SJCRH30 (cell line): ENCODE data around the gene ALDH3A2. TPM values are rescaled to one million over a fixed set of nuclear protein-coding genes. Genes with fewer than 3 reads are reported as not detected.

Experiments used
- DNase-seq, 2 experiments: peaks; one replicate each; pipeline ENCODE4 v3.0.0-alpha.2; 2015 to 2020
- H3K27ac ChIP-seq: fragments of 250-450 bp; sonication (Bioruptor Pico); 2 replicates; pipeline ENCODE4 v1.5.1; 2020; ENCODE audit warnings: mild to moderate bottlenecking, moderate library complexity
- H3K27me3 ChIP-seq: fragments of 250-450 bp; sonication (Bioruptor Pico); 2 replicates; pipeline ENCODE4 v1.5.1; 2020; ENCODE audit warnings: mild to moderate bottlenecking, moderate library complexity
- H3K36me3 ChIP-seq: fragments of 250-450 bp; sonication (Bioruptor Pico); 2 replicates; pipeline ENCODE4 v1.5.1; 2020; ENCODE audit warnings: mild to moderate bottlenecking, moderate library complexity
- H3K4me1 ChIP-seq: fragments of 250-450 bp; sonication (Bioruptor Pico); 2 replicates; pipeline ENCODE4 v1.5.1; 2020; ENCODE audit warnings: mild to moderate bottlenecking, moderate library complexity
- H3K4me3 ChIP-seq: fragments of 250-450 bp; sonication (Bioruptor Pico); 2 replicates; pipeline ENCODE4 v1.5.1; 2020; ENCODE audit warnings: mild to moderate bottlenecking, moderate library complexity
- H3K9me3 ChIP-seq: fragments of 250-450 bp; sonication (Bioruptor Pico); replicated peaks from 2 replicates; pipeline ENCODE4 v1.5.1; 2020; ENCODE audit warnings: mild to moderate bottlenecking, moderate library complexity
- total RNA-seq: library from RNA; depleted of rRNA; stranded (reverse); fragments of >200 nt; shearing (Covaris generic); gene quantifications from 2 replicates; pipeline ENCODE4 v1.2.3, GENCODE V29; 2014

The ALDH3A2 gene
- total RNA-seq, 1 experiment from 2014 or later: 135 TPM

GRCh38 chr17:19708431-19709175 lies 60.1 kb downstream of the ALDH3A2 start:
- H3K4me3 ChIP-seq: no peak overlapping the region
- H3K27ac ChIP-seq: no peak overlapping the region
- no peaks in the 10 kb centered on the region for H3K9me3 ChIP-seq
- H3K36me3 ChIP-seq: no peaks in the 10 kb centered on the region
- H3K27me3 ChIP-seq: peaks cover 7% of the 10 kb centered on the region; the same call in 1 of the 2 replicates
- no peak for DNase-seq
- peaks cover 9% of the 10 kb centered on the region for H3K4me1 ChIP-seq

GRCh38 chr17:19709841-19710240 lies 61.3 kb downstream of the ALDH3A2 start:
- no peaks in the 10 kb centered on the region for H3K4me1 ChIP-seq
- no peaks in the 10 kb centered on the region for H3K9me3 ChIP-seq
- H3K4me3 ChIP-seq: no peak overlapping the region
- no peak overlapping the region for H3K27ac ChIP-seq
- no peak for DNase-seq
- no peaks in the 10 kb centered on the region for H3K36me3 ChIP-seq
- H3K27me3 ChIP-seq: peaks cover 9% of the 10 kb centered on the region; the same call in 1 of the 2 replicates

GRCh38 chr17:19712436-19713004 lies 64.0 kb downstream of the ALDH3A2 start:
- Histone ChIP-seq H3K36me3 (no peaks in the 10 kb centered on the region), H3K27ac (no peak overlapping the region), H3K4me1 (no peaks in the 10 kb centered on the region), H3K9me3 (no peaks in the 10 kb centered on the region), H3K4me3 (no peak overlapping the region), H3K27me3 (peaks cover 22% of the 10 kb centered on the region)
- no peak for DNase-seq

GRCh38 chr17:19713462-19713861 lies 64.9 kb downstream of the ALDH3A2 start:
- no peak overlapping the region for H3K27ac ChIP-seq
- peaks cover 28% of the 10 kb centered on the region for H3K27me3 ChIP-seq
- no peaks in the 10 kb centered on the region for H3K4me1 ChIP-seq
- DNase-seq: no peak
- no peaks in the 10 kb centered on the region for H3K36me3 ChIP-seq
- no peak overlapping the region for H3K4me3 ChIP-seq
- no peaks in the 10 kb centered on the region for H3K9me3 ChIP-seq

GRCh38 chr17:19713901-19714361 lies 65.4 kb downstream of the ALDH3A2 start:
- Histone ChIP-seq H3K36me3 (no peaks in the 10 kb centered on the region), H3K4me3 (no peak overlapping the region), H3K9me3 (no peaks in the 10 kb centered on the region), H3K27me3 (peaks cover 28% of the 10 kb centered on the region), H3K27ac (no peak overlapping the region), H3K4me1 (no peaks in the 10 kb centered on the region)
- no peak for DNase-seq

- Histone ChIP-seq H3K27ac (no peak overlapping the region), H3K9me3 (no peaks in the 10 kb centered on the region), H3K4me3 (no peak overlapping the region), H3K27me3 (peaks cover 28% of the 10 kb centered on the region), H3K36me3 (no peaks in the 10 kb centered on the region), H3K4me1 (no peaks in the 10 kb centered on the region)
- DNase-seq: no peak
These were observed 66.2 kb downstream of the ALDH3A2 start for GRCh38 chr17:19714542-19715411.

- no peak for DNase-seq
- Histone ChIP-seq H3K27me3 (peaks cover 28% of the 10 kb centered on the region), H3K4me1 (peaks cover 11% of the 10 kb centered on the region), H3K36me3 (no peaks in the 10 kb centered on the region), H3K9me3 (no peaks in the 10 kb centered on the region), H3K27ac (no peak within 1 kb of the TSS), H3K4me3 (no peak within 1 kb of the TSS)
These were observed 67.8 kb downstream of the ALDH3A2 start, which contains the start of gene SLC47A2 for GRCh38 chr17:19716108-19717030. TSS of gene SLC47A2 (minus strand) at chr17:19716584. CDS start at chr17:19716555, 29 bp downstream.

- no peak for DNase-seq
- Histone ChIP-seq H3K4me1 (peaks cover 11% of the 10 kb centered on the region), H3K9me3 (no peaks in the 10 kb centered on the region), H3K36me3 (no peaks in the 10 kb centered on the region), H3K4me3 (no peak overlapping the region), H3K27me3 (peaks cover 23% of the 10 kb centered on the region), H3K27ac (no peak overlapping the region)
These were observed 68.4 kb downstream of the ALDH3A2 start for GRCh38 chr17:19717031-19717360.

GRCh38 chr17:19717411-19717908 lies 68.9 kb downstream of the ALDH3A2 start:
- Histone ChIP-seq H3K4me1 (peaks cover 11% of the 10 kb centered on the region), H3K27ac (no peak overlapping the region), H3K27me3 (peaks cover 20% of the 10 kb centered on the region), H3K9me3 (no peaks in the 10 kb centered on the region), H3K36me3 (no peaks in the 10 kb centered on the region), H3K4me3 (no peak overlapping the region)
- DNase-seq: no peak

GRCh38 chr17:19718041-19718612 lies 69.6 kb downstream of the ALDH3A2 start:
- no peaks in the 10 kb centered on the region for H3K9me3 ChIP-seq
- H3K27me3 ChIP-seq: peaks cover 20% of the 10 kb centered on the region
- H3K36me3 ChIP-seq: no peaks in the 10 kb centered on the region
- H3K27ac ChIP-seq: no peak overlapping the region
- H3K4me1 ChIP-seq: peaks cover 11% of the 10 kb centered on the region
- no peak for DNase-seq
- H3K4me3 ChIP-seq: no peak overlapping the region

GRCh38 chr17:19718613-19719354 lies 70.2 kb downstream of the ALDH3A2 start:
- H3K27ac ChIP-seq: no peak overlapping the region
- H3K36me3 ChIP-seq: no peaks in the 10 kb centered on the region
- DNase-seq: peak in 1 of 2 experiments; percentile 49
- peaks cover 20% of the 10 kb centered on the region for H3K27me3 ChIP-seq
- no peak overlapping the region for H3K4me3 ChIP-seq
- peaks cover 11% of the 10 kb centered on the region for H3K4me1 ChIP-seq
- H3K9me3 ChIP-seq: no peaks in the 10 kb centered on the region

GRCh38 chr17:19719355-19720209 lies 71.0 kb downstream of the ALDH3A2 start:
- Histone ChIP-seq H3K27me3 (peaks cover 20% of the 10 kb centered on the region), H3K27ac (no peak overlapping the region), H3K36me3 (no peaks in the 10 kb centered on the region), H3K4me3 (no peak overlapping the region), H3K4me1 (peaks cover 11% of the 10 kb centered on the region), H3K9me3 (no peaks in the 10 kb centered on the region)
- DNase-seq: no peak

- no peak overlapping the region for H3K27ac ChIP-seq
- no peaks in the 10 kb centered on the region for H3K9me3 ChIP-seq
- no peak overlapping the region for H3K4me3 ChIP-seq
- peaks cover 16% of the 10 kb centered on the region for H3K27me3 ChIP-seq
- no peaks in the 10 kb centered on the region for H3K36me3 ChIP-seq
- H3K4me1 ChIP-seq: peaks cover 11% of the 10 kb centered on the region
- no peak for DNase-seq
These were observed 71.6 kb downstream of the ALDH3A2 start for GRCh38 chr17:19720210-19720475.
